GM23338 (cell line): ENCODE measurements around the gene KAT2A. TPM values are rescaled to one million over a fixed set of nuclear protein-coding genes. Genes with fewer than 3 reads are reported as not detected.

Experiments
- ATAC-seq: fragments of 200-7000 bp; cut with Tn5 transposase; 3 replicates; pipeline ENCODE4 v1.9.1; 2020
- DNase-seq: peaks from one replicate; pipeline ENCODE4 v3.0.0-alpha.2; 2015; ENCODE audit warnings: low spot score
- H2AFZ ChIP-seq: fragments of 200-600 bp; sonication (generic); 2 replicates; pipeline ENCODE4 v1.8.0; 2016; ENCODE audit warnings: antibody characterized with exemption, mild to moderate bottlenecking, moderate library complexity
- H3F3A ChIP-seq: fragments of 200-600 bp; sonication (generic); replicated peaks from 2 replicates; pipeline ENCODE4 v1.8.0; 2017; ENCODE audit warnings: antibody characterized with exemption, mixed run types, low read depth
- H3K27ac ChIP-seq: fragments of 200-600 bp; sonication (generic); 2 replicates; pipeline ENCODE4 v1.6.1; 2016; ENCODE audit warnings: low read depth
- H3K27me3 ChIP-seq: fragments of 200-600 bp; sonication (generic); 2 replicates; pipeline ENCODE4 v1.8.0; 2016; ENCODE audit warnings: mild to moderate bottlenecking, mixed run types, moderate library complexity; ENCODE audit not compliant: insufficient read depth
- H3K36me3 ChIP-seq: fragments of 200-600 bp; sonication (generic); 2 replicates; pipeline ENCODE4 v1.8.0; 2016; ENCODE audit warnings: mild to moderate bottlenecking; ENCODE audit not compliant: insufficient read depth
- H3K4me1 ChIP-seq: fragments of 200-600 bp; sonication (generic); 2 replicates; pipeline ENCODE4 v1.8.0; 2016; ENCODE audit warnings: mild to moderate bottlenecking, moderate library complexity; ENCODE audit not compliant: insufficient read depth
- H3K4me2 ChIP-seq: fragments of 200-600 bp; sonication (generic); 2 replicates; pipeline ENCODE4 v1.7.1; 2017; ENCODE audit warnings: mixed run types
- H3K4me3 ChIP-seq: fragments of 200-600 bp; sonication (generic); 2 replicates; pipeline ENCODE4 v1.6.1; 2016; ENCODE audit warnings: mixed run types
- H3K79me2 ChIP-seq: fragments of 200-600 bp; sonication (generic); replicated peaks from 2 replicates; pipeline ENCODE4 v1.8.0; 2017; ENCODE audit warnings: mild to moderate bottlenecking; ENCODE audit not compliant: insufficient read depth
- H3K9me2 ChIP-seq: fragments of 200-600 bp; sonication (generic); 2 replicates; pipeline ENCODE4 v1.8.0; 2017; ENCODE audit not compliant: insufficient read depth
- H4K20me1 ChIP-seq: fragments of 200-600 bp; sonication (generic); replicated peaks from 2 replicates; pipeline ENCODE4 v1.8.0; 2017; ENCODE audit warnings: mild to moderate bottlenecking; ENCODE audit not compliant: insufficient read depth
- H3K27ac Mint-ChIP-seq: 2 replicates; pipeline ENCODE4 v1.8.0; 2020; ENCODE audit warnings: inconsistent platforms, mild to moderate bottlenecking, moderate library complexity, mixed read lengths
- H3K27me3 Mint-ChIP-seq: 3 replicates; pipeline ENCODE4 v1.8.0; 2022; ENCODE audit warnings: low read depth, mild to moderate bottlenecking, moderate library complexity, mixed read lengths, inconsistent platforms; ENCODE audit not compliant: insufficient read depth, poor library complexity
- H3K36me3 Mint-ChIP-seq: 3 replicates; pipeline ENCODE4 v1.8.0; 2021; ENCODE audit warnings: low read depth, mild to moderate bottlenecking, inconsistent platforms, moderate library complexity, mixed read lengths
- H3K4me1 Mint-ChIP-seq: 3 replicates; pipeline ENCODE4 v1.8.0; 2020; ENCODE audit warnings: mild to moderate bottlenecking, inconsistent platforms, mixed read lengths
- H3K4me3 Mint-ChIP-seq: 3 replicates; pipeline ENCODE4 v1.8.0; 2021; ENCODE audit warnings: moderate library complexity, mild to moderate bottlenecking, inconsistent platforms, mixed read lengths
- H3K9me3 Mint-ChIP-seq: 3 replicates; pipeline ENCODE4 v1.8.0; 2020; ENCODE audit warnings: moderate library complexity, mild to moderate bottlenecking, inconsistent platforms, mixed read lengths
- CREB1 ChIP-seq: fragments of 250-450 bp; sonication (Bioruptor Pico); IDR thresholded peaks from 2 replicates; pipeline ENCODE4 v1.5.0; 2020; ENCODE audit warnings: low read depth, mild to moderate bottlenecking, moderate library complexity
- CTCF ChIP-seq, 2 experiments: fragments of 200-600 bp in 1 of 2; sonication (generic) in 1 of 2; conservative IDR thresholded peaks; 2 replicates each; pipeline versions ENCODE4 v1.5.1 to v1.6.1; 2016 to 2017; ENCODE audit warnings: antibody characterized with exemption in 2 of 2, low read depth in 2 of 2, mild to moderate bottlenecking in 2 of 2, moderate library complexity in 1 of 2
- EZH2 ChIP-seq: fragments of 200-600 bp; sonication (generic); IDR thresholded peaks from one replicate; pipeline ENCODE4 v1.8.0; 2017; ENCODE audit warnings: antibody characterized with exemption, mild to moderate bottlenecking, low read depth; ENCODE audit not compliant: unreplicated experiment
- EZH2phosphoT487 ChIP-seq: fragments of 200-600 bp; sonication (generic); IDR thresholded peaks from one replicate; pipeline ENCODE4 v1.8.1; 2018; ENCODE audit warnings: antibody characterized with exemption; ENCODE audit not compliant: unreplicated experiment
- JUNB ChIP-seq: IDR thresholded peaks from one replicate; pipeline ENCODE4 v1.6.1; 2016; ENCODE audit warnings: antibody characterized with exemption; ENCODE audit not compliant: unreplicated experiment
- NANOG ChIP-seq: IDR thresholded peaks from 2 replicates; pipeline ENCODE4 v1.6.1; 2016; ENCODE audit warnings: antibody characterized with exemption, borderline replicate concordance
- POLR2AphosphoS5 ChIP-seq: IDR thresholded peaks from 2 replicates; pipeline ENCODE4 v1.6.1; 2016; ENCODE audit warnings: antibody characterized with exemption, low read depth
- REST ChIP-seq: IDR thresholded peaks from one replicate; pipeline ENCODE4 v1.6.1; 2018; ENCODE audit warnings: antibody characterized with exemption; ENCODE audit not compliant: unreplicated experiment
- STAT1 ChIP-seq: IDR thresholded peaks from one replicate; pipeline ENCODE4 v1.6.1; 2016; ENCODE audit warnings: antibody characterized with exemption; ENCODE audit not compliant: unreplicated experiment
- ZNF114 ChIP-seq: fragments of 250-450 bp; sonication (Bioruptor Pico); IDR thresholded peaks from 2 replicates; pipeline ENCODE4 v1.5.0; 2020; ENCODE audit warnings: mild to moderate bottlenecking, moderate library complexity
- ZNF331 ChIP-seq: fragments of 250-450 bp; sonication (Bioruptor Pico); IDR thresholded peaks from 2 replicates; pipeline ENCODE4 v1.5.0; 2020; ENCODE audit warnings: low read depth, mild to moderate bottlenecking, moderate library complexity
- polyA plus RNA-seq: library from polyadenylated mRNA; unstranded; fragments of >200 nt; fragmentation: Nextera tagmentation; extraction: Ambion mirVana; gene quantifications from 2 replicates; pipeline ENCODE4 v1.2.1, GENCODE V29; 2016
- total RNA-seq: library from RNA; depleted of rRNA; stranded (reverse); fragments of >200 nt; shearing (Covaris generic); gene quantifications from 2 replicates; pipeline ENCODE4 v1.2.3, GENCODE V29; 2014
- TF ChIP-seq, protein P1 (sequence below): fragments of 250-450 bp; sonication (Bioruptor Pico); IDR thresholded peaks from 2 replicates; pipeline ENCODE4 v1.5.0; 2020; ENCODE audit warnings: mild to moderate bottlenecking, moderate library complexity

Gene KAT2A
- total and polyA plus RNA-seq, 2 experiments from 2014 or later = 13.9 to 25.2 TPM

DNA sequence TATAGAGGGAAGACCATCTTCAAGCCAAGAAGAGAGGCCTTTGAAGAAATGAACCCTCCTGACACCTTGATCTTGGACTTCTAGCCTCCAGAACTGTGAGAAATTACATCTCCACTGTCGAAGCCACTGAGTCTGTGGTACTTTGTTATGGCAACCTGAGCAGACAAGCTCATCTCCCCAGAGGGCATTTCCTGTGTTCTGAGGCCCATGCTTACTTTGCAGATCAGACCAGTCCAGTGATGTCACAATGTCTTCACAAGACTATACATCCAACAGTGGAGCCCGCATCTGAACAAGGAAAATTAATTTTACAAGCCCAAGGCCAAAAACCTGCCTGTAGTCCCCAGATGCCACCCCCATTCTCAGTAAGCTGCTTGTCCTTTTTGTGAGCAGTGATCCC lies 56.0 kb downstream of the KAT2A start:
- no peak for DNase-seq
- Histone ChIP-seq H3K4me3 (no peak overlapping the region), H3K27ac (no peak overlapping the region), H3F3A (0 out of 2 replicates have a peak, but pooled peaks cover 3% of the 10 kb centered on the region), H2AFZ (no peak overlapping the region), H3K9me2 (no peaks in the 10 kb centered on the region), H3K4me1 (peaks cover 10% of the 10 kb centered on the region; the same call in 1 of the 2 replicates), H3K4me2 (no peak overlapping the region), H3K27me3 (no peaks in the 10 kb centered on the region), H4K20me1 (no peaks in the 10 kb centered on the region), H3K79me2 (no peaks in the 10 kb centered on the region), H3K36me3 (no peaks in the 10 kb centered on the region)
- Mint-ChIP-seq H3K4me3 (no peak overlapping the region), H3K9me3 (no peaks in the 10 kb centered on the region), H3K27ac (no peak overlapping the region), H3K36me3 (no peaks in the 10 kb centered on the region; the same call in 2 of the 3 replicates), H3K4me1 (peaks cover 37% of the 10 kb centered on the region), H3K27me3 (peaks cover 13% of the 10 kb centered on the region)
- no peak for TF ChIP-seq EZH2
- TF ChIP-seq ZNF114 = no peak
- TF ChIP-seq EZH2phosphoT487 = no peak
- TF ChIP-seq REST = no peak
- no peak for TF ChIP-seq ZNF331 (CRISPR knock-in tag)
- no peak for TF ChIP-seq JUNB
- no peak for TF ChIP-seq CREB1
- TF ChIP-seq STAT1 = no peak
- TF ChIP-seq, protein P1, sequence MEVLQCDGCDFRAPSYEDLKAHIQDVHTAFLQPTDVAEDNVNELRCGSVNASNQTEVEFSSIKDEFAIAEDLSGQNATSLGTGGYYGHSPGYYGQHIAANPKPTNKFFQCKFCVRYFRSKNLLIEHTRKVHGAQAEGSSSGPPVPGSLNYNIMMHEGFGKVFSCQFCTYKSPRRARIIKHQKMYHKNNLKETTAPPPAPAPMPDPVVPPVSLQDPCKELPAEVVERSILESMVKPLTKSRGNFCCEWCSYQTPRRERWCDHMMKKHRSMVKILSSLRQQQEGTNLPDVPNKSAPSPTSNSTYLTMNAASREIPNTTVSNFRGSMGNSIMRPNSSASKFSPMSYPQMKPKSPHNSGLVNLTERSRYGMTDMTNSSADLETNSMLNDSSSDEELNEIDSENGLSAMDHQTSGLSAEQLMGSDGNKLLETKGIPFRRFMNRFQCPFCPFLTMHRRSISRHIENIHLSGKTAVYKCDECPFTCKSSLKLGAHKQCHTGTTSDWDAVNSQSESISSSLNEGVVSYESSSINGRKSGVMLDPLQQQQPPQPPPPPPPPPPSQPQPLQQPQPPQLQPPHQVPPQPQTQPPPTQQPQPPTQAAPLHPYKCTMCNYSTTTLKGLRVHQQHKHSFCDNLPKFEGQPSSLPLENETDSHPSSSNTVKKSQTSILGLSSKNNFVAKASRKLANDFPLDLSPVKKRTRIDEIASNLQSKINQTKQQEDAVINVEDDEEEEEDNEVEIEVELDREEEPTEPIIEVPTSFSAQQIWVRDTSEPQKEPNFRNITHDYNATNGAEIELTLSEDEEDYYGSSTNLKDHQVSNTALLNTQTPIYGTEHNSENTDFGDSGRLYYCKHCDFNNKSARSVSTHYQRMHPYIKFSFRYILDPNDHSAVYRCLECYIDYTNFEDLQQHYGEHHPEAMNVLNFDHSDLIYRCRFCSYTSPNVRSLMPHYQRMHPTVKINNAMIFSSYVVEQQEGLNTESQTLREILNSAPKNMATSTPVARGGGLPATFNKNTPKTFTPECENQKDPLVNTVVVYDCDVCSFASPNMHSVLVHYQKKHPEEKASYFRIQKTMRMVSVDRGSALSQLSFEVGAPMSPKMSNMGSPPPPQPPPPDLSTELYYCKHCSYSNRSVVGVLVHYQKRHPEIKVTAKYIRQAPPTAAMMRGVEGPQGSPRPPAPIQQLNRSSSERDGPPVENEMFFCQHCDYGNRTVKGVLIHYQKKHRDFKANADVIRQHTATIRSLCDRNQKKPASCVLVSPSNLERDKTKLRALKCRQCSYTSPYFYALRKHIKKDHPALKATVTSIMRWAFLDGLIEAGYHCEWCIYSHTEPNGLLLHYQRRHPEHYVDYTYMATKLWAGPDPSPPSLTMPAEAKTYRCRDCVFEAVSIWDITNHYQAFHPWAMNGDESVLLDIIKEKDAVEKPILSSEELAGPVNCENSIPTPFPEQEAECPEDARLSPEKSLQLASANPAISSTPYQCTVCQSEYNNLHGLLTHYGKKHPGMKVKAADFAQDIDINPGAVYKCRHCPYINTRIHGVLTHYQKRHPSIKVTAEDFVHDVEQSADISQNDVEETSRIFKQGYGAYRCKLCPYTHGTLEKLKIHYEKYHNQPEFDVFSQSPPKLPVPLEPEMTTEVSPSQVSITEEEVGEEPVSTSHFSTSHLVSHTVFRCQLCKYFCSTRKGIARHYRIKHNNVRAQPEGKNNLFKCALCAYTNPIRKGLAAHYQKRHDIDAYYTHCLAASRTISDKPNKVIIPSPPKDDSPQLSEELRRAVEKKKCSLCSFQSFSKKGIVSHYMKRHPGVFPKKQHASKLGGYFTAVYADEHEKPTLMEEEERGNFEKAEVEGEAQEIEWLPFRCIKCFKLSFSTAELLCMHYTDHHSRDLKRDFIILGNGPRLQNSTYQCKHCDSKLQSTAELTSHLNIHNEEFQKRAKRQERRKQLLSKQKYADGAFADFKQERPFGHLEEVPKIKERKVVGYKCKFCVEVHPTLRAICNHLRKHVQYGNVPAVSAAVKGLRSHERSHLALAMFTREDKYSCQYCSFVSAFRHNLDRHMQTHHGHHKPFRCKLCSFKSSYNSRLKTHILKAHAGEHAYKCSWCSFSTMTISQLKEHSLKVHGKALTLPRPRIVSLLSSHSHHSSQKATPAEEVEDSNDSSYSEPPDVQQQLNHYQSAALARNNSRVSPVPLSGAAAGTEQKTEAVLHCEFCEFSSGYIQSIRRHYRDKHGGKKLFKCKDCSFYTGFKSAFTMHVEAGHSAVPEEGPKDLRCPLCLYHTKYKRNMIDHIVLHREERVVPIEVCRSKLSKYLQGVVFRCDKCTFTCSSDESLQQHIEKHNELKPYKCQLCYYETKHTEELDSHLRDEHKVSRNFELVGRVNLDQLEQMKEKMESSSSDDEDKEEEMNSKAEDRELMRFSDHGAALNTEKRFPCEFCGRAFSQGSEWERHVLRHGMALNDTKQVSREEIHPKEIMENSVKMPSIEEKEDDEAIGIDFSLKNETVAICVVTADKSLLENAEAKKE (CRISPR knock-in tag) = no peak
- no peak for TF ChIP-seq POLR2AphosphoS5
- TF ChIP-seq NANOG = no peak
- no peak for TF ChIP-seq CTCF (conservative IDR thresholded peaks at IDR 0.05; ENCODE audit: low read depth in 2 of 2)
- no peak for ATAC-seq
